ENCODE measurements around the gene CDCA5.

Gene CDCA5

DNA sequence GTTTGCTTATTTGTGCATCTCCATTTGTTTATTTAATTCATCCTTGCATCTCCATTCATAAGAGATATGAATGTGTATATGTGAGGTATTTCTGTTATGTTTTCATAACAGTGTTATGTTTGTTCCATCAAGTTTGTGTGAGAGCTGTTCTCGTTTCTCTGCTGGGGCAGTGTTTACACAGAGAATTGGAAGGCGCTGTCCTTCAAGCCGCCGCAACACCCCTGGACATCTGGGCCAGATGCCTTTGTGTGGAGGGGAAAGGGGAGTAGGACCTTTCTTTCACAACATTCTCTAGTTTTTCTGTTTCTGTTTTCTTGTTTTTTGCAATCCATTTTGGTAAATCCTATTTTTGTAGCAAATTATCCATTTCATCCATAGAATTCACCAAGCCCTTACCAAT, 20.8 kb upstream of the CDCA5 start:
- no peak for DNase-seq

DNA sequence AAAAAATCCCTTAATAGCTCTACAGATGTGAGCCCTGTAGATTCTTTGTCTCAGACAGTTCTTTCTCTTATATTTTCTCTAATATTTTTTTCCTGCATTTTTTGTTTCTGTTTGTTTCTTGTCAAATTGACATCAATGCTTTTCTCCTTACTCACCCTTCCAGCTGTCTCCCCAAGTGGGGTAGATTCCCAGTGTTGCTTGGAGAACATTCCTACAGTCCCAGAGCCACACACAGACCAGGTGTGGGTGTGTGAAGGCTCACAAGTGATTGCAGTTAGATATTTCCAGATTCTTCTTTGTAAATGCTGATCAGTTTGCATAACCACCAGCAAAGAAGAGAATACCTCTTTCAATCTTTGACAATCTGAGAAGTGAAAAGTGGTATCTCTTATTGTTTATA, 19.6 kb upstream of the CDCA5 start:
- no peak for DNase-seq

- DNase-seq, result no peak
Observed at GRCh38 chr11:65102142-65103095, 18.6 kb upstream of the CDCA5 start.

GRCh38 chr11:65100674-65101350, 17.0 kb upstream of the CDCA5 start:
- no peak for DNase-seq

GRCh38 chr11:65096926-65097325, 13.1 kb upstream of the CDCA5 start:
- no peak for DNase-seq

DNA sequence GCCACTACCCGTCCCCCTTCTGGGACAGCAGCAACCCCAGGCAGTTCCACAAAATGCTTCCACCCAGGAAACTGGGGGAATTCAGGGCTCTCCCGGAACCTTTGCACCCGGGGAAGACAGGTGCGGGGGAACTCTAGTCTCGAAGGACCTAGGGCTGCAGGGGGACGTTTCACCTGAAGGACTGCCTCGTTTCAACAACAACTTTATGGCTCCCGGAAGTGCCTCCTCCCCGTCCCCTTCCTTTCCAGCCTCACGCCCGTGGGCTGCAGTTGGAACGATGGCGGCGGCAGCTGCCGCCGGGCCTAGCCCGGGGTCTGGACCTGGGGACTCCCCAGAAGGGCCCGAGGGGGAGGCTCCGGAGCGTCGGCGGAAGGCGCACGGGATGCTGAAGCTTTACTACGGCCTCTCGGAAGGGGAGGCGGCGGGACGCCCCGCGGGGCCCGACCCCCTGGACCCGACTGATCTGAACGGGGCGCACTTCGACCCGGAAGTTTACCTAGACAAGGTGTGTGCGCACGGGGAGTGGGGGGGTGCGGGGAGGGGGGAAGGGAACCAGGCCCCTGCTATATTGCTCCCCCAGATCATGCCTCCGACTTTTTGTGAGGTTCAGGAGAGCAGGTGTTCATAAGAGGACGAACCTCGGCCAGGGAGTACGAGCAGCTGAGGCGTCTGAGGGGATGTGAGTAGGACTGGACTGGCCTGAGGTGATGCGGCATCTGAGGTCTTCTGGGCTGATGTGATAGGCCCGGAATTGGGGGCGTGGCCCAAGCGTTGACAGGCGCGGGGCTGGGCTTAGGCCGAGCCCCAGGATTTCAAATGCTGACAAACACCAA, 12.3 kb upstream of the CDCA5 start, which contains the start of gene VPS51:
Gene VPS51, plus strand, starts transcription at position 241 of the 833 bp plus-strand sequence. Its CDS starts 37 bp downstream, at position 278.
- peak; percentile 79 to 93 (median 82) for DNase-seq

GRCh38 chr11:65095427-65095826, 11.6 kb upstream of the CDCA5 start:
- no peak for DNase-seq

DNA sequence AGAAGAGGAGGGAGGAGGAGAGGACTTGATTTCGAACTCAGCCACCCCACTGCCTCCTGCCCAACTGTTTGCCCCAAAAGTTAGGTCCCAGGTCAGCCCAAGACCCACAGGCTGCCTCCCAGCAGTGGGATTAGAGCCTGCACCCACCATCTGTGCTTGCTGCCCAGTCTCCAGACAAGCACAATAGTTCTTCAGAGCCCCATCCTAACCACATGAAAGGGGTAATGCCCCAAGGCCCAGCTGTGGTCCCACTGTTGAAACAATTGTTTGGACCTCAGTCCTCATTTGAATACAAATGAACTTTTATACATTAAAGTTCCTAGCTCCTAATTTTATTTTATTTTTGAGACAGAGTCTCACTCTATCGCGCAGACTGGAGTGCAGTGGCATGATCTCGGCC, 6.8 kb upstream of the CDCA5 start:
- no peak for DNase-seq

GRCh38 chr11:65089621-65090020, 5.8 kb upstream of the CDCA5 start:
- no peak for DNase-seq

GRCh38 chr11:65087827-65088226, 4.0 kb upstream of the CDCA5 start:
- DNase-seq, result no peak

- DNase-seq, result no peak
Observed at GRCh38 chr11:65087216-65087615, 3.4 kb upstream of the CDCA5 start.

- DNase-seq, result no peak
Observed at GRCh38 chr11:65086809-65087208, 3.0 kb upstream of the CDCA5 start.

DNA sequence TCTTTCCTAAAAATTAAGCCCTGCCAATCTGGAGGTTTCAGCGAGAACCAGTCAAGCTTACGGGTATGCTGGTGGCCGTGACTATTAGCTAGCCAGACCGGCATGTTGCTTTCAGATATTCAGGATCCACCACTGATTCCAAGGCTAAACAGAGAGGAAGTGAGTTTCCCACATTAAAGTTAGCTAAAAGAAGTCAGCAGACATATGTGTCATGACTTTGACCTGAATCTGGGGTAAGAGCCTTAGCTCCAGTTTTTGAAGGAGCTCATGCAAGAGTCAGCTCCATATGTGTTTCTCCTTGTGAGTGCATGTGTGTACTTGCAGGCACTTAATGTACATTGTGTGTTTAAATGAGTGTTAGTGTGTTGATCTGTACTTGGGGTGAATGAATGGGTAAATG, 1.6 kb upstream of the CDCA5 start:
- DNase-seq, result no peak

GRCh38 chr11:65084598-65085375, 947 bp upstream of the CDCA5 start:
- DNase-seq, result no peak

GRCh38 chr11:65083134-65083833, 556 bp downstream of the CDCA5 start:
- DNase-seq, result no peak

GRCh38 chr11:65078786-65079342, 5.0 kb downstream of the CDCA5 start:
- no peak for DNase-seq

GRCh38 chr11:65078151-65078550, 5.7 kb downstream of the CDCA5 start:
- peak; percentile 30 to 74 (median 52) for DNase-seq

- no peak for DNase-seq
Observed at GRCh38 chr11:65077451-65077850, 6.4 kb downstream of the CDCA5 start.

DNA sequence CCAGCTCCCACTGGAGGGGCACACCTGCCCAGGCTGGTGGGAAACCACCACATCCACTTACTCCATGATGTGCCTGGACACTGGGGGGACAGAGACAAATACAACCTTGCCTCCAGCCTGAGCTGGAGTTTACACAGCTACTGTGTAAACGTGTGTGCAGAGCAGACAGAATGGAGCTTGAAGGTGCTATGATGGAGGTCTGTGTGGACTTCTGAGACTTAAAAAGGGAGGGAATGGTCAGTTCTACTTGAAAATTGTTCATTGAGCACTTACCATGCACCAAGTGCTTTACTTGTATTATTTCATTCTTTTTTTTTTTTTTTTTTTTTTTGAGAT, 11.2 kb downstream of the CDCA5 start:
- no peak for DNase-seq

- no peak for DNase-seq
Observed at GRCh38 chr11:65071907-65072630, 11.8 kb downstream of the CDCA5 start.

DNA sequence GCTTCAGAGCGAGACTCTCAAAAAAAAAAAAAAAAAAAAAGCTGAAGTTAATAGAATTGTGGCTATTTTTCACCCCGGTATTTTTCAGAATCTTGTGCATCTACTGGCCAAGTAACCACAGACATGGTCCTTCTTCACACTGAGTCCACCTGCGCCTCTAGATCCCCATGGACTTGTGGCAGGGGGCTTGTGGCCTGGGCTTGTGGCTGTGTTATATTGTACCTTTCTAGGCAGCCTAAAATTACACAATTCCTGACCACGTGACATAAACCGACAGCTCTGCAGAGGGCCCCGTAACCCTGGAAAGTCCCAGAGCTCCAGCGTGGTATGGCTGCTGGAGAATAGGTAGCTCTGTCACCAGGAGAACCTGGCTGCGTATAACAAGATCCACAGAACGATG, 14.6 kb downstream of the CDCA5 start:
- DNase-seq, result no peak

Data from stimulated activated naive CD4-positive, alpha-beta T cell (primary cell).